Panc1 (cell line): ENCODE data around the gene TMEM91.

ENCODE experiments used
- CTCF ChIP-seq: fragments of 450-650 bp; IDR thresholded peaks from 2 replicates; pipeline ENCODE4 v1.5.1; 2017; ENCODE audit warnings: mild to moderate bottlenecking
- POLR2AphosphoS5 ChIP-seq: IDR thresholded peaks from 2 replicates; pipeline ENCODE4 v1.6.1; 2012; ENCODE audit warnings: mild to moderate bottlenecking, low read depth, low read length, moderate library complexity
- REST ChIP-seq, 2 experiments: IDR thresholded peaks; 2 replicates each; pipeline ENCODE4 v1.6.1; 2011 to 2012; ENCODE audit warnings: low read depth in 2 of 2, control low read depth in 1 of 2, low read length in 1 of 2, mild to moderate bottlenecking in 1 of 2, moderate library complexity in 1 of 2; ENCODE audit not compliant: insufficient read depth in 1 of 2
- SIN3A ChIP-seq: IDR thresholded peaks from 2 replicates; pipeline ENCODE4 v1.6.1; 2012; ENCODE audit warnings: low read depth, mild to moderate bottlenecking, low read length, moderate library complexity, borderline replicate concordance; ENCODE audit not compliant: insufficient read depth

- TF ChIP-seq SIN3A: no peak
- no peak for TF ChIP-seq REST (IDR thresholded peaks at IDR 0.05; ENCODE audit: insufficient read depth in 1 of 2, low read depth in 2 of 2, low read length in 1 of 2)
- no peak for TF ChIP-seq CTCF
- no peak for TF ChIP-seq POLR2AphosphoS5
Measured at GRCh38 chr19:41430922-41431321, 54.6 kb downstream of the TMEM91 start.
